Activated T-cell treated with anti-CD3 and anti-CD28 coated beads for 48 hours (primary cell): ENCODE results near the gene PTPRG.

ENCODE experiments used
- DNase-seq: peaks from one replicate; pipeline ENCODE4 v3.0.0-alpha.2; 2020; ENCODE audit warnings: low read depth

Gene PTPRG

DNA sequence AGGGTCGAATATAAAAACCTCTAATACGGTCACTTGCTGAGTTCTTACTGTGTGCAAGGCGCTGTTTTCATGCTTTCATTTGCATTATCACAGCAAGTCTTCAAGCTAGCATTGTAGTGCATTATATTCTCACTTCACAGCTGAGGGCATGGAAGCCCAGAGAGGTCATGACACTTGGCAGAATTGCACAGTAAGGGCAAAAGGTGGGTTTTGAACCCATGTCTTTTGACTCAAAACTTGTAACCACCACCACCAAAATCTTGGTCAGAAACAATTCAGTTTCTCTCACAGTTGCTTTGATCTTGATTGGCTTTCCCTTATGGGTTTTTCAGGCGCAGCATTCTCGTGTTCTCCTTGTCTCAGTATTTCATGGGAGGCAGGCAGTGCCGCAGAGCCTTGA, 371.1 kb downstream of the PTPRG start:
- DNase-seq, result no peak

DNA sequence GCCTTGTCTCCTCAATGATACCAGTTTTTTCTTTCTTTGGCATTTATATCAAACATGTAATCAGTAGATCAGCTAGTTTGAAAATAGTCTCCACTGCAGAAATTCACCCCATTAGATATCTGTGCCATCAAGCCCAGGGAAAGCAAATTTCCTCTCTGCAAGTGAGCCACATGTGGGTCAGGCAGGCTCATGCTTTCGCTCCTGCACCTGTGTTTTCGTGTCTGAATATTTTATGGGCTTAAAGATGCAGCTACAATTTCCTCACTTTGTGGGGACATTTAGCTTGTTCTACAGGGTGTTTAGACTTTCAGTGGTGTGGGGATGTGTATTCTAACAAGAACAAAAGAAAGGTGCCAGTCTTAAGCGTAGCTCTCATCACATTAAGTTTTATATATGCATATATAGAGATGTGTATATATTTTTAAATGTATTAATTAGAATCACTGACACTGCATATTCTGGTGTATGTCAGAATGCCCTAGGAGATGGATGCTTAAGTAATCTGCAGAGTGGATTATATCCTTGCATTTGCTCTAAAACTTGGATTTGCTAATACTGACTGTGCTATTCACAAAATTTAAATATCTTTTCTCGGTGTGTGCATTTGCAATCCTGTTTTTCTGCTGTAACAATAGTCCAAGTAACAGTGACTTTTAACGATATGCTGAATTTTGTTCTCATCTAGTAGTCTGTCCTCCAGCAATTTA, 372.6 kb downstream of the PTPRG start:
- no peak for DNase-seq

DNA sequence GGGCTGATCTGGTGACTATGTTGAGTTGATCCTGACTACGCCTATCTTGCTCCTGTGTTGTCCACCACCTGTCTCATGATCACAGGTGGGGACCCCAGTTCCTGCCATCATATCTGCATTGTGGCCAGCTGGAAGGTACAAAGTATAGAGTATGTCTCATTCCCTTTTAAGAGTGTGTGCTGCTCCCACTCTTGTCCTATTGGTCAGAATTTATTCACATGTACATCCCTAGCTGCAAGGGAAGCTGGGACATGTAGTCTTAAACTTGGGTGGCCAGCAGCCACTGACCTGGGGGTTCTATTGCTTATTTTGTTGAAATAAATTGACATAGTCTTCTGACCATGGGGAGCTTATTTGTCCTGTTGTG, 373.1 kb downstream of the PTPRG start:
- DNase-seq, result no peak

DNA sequence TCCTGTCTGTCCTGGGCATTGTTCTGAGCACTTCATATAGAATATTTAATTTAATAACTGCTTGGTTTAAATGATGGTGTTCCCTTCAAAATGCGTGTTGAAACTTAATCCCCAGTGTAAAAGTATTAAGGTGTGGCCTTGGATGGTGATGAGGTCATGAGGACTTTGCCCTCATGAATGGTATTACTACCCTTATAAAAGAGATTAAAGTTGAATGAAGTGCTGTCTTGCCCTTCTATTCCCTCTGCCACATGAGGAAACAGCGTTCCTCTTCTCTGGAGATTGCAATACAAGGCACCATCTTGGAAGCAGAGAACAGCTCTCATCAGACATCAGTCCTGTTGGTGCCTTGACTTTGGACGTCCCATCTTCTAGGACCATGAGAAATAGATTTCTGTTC, 374.4 kb downstream of the PTPRG start:
- no peak for DNase-seq

DNA sequence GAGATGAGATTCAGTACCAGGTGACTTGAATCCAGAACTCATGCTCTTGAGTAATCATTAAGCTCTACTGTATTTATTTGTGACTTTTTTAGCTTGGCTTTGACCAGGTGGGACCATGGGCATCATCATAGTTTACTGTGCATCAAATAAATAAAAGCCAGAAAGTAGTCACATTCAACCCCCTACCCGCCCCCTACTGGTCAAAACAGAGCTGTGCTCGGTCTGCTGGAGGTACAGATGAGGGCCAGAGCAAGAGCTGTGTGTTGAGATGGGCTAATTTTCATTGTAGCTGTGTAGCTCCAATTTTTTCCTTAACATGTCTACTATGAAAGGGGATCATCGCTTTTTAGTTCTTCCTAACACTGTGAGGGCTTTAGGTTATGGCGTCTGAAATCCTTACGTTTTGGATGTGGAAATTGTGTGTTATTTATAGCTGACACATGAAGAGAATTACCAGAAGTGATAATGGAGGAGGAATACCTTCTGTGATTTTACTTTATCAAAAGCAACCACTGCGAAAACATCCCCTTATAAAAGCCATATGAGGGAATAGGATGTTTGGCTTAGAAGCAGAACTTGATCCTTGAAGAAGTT, 375.1 kb downstream of the PTPRG start:
- peak; percentile 15 for DNase-seq

- no peak for DNase-seq
Measured at GRCh38 chr3:61937477-61937876, 376.1 kb downstream of the PTPRG start.

- no peak for DNase-seq
Measured at GRCh38 chr3:61938878-61939549, 377.6 kb downstream of the PTPRG start.

DNA sequence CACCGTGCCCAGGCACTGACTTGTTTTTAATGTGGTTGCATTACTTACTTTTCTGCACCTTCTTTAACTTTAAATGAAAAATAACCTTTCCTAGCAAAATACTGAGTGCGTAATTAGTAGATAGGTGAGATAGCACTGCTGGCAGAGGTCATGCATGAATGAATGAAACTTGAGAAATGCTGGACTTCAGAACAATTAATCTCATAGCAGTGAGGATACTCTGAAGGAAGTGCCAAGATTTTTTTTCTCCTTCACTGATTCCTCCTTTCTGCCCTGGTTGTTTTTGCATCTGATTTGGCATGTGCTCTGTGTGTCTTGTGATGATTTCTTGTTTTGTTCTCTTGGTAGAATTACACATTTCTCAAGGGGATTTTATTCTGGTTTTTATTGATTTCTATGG, 378.9 kb downstream of the PTPRG start:
- DNase-seq, result no peak

DNA sequence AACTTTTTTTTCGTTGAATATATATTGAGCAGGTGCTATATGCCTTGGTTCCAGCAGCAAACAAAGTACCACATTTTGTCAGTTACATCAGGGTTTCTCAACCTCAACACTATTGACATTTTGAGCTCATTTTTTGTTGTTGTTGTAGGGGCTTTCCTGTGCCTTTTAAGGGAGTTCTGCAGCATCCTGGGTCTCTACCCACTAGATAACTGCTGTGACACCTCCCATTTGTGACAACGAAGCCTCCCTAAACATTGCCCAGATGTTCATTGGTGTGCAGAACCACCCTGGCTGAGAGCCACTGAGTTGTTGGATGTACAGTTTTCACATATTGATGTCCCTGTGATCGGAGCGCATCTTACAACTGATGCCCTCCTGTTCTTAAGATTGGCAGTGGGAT, 382.6 kb downstream of the PTPRG start:
- DNase-seq, result no peak

GRCh38 chr3:61944726-61945125, 383.4 kb downstream of the PTPRG start:
- no peak for DNase-seq

GRCh38 chr3:61945657-61946056, 384.3 kb downstream of the PTPRG start:
- no peak for DNase-seq

- no peak for DNase-seq
Measured at GRCh38 chr3:61946570-61947324, 385.4 kb downstream of the PTPRG start.

DNA sequence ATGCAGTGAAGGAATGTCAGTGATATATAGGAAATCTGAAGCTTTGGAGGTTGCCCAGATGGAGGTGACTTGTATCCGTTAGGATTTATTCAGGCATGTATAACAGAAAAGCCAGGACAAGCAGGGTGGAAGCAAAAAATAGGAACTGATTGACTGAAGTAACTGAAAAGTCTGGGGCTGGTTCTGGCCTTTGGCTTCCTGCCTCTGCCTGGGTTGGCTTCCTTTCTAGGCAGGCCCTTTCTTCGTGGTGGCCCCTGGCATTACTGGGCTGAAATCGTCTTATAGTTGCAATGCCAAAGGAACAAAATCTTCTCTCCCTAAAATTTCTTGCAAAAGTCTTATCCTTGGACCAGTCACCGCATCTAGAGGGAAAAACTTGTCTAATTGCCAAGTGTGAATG, 386.1 kb downstream of the PTPRG start:
- no peak for DNase-seq

- no peak for DNase-seq
Measured at GRCh38 chr3:61948699-61949305, 387.4 kb downstream of the PTPRG start.

GRCh38 chr3:61954097-61954540, 392.7 kb downstream of the PTPRG start:
- no peak for DNase-seq

- DNase-seq, result no peak
Measured at GRCh38 chr3:61955483-61955882, 394.1 kb downstream of the PTPRG start.

DNA sequence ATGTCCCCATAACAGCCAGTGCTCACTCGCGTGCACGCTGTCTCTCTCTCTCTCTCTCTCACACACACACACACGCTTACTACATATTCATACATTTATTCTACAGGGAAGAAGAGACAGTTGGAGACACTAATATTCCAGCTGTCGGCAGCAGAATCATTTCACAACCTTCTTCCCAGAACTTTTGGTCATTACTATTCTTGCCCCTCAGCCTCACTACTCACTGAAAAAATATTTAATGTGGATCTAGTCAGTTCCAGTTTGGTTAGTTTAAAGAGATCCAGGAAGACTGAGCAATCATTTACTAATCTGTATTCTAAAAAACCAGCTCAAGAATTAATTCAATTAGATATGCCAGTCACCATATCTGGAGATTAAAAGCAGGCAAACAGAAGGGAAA, 394.9 kb downstream of the PTPRG start:
- no peak for DNase-seq

- no peak for DNase-seq
Measured at GRCh38 chr3:61957259-61957658, 395.9 kb downstream of the PTPRG start.

DNA sequence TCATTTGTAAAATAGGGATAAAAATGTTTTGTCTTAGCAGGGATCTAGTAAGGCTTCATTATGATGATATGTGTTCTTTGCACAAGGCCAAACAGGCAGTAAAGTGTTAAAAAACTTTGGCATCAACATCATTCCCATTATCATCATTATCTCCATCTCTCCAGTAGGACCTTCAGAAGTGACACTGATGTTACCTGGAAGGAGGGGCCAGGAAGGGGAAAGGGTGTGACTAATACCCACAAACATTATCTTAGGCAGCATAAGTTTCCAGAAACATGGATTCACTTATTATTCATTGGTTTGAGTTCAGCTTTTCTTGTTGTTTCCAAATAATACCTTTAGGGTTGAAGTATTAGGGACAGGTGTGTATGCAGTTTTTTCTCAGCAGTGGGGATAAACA, 399.6 kb downstream of the PTPRG start:
- no peak for DNase-seq

- no peak for DNase-seq
Measured at GRCh38 chr3:61961900-61962299, 400.5 kb downstream of the PTPRG start.

- no peak for DNase-seq
Measured at GRCh38 chr3:61964566-61964965, 403.2 kb downstream of the PTPRG start.

DNA sequence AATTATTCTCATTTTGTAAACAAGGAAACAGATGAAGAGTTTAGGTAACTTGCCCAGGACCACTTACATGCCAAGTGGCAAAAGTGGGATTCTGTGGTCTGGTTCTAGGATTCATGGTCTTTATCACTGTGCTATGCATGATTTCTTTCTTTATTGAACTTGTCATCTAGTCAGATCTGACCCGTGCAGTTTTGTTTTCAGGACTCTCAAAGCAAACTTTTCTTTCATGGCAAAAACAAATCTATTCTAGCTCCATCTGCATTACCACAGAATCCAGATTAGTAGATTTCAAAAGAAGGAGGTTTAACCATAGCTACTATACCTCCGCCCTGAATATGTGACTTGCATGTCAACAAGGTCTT, 404.4 kb downstream of the PTPRG start:
- DNase-seq, result no peak

- DNase-seq, result no peak
Measured at GRCh38 chr3:61966200-61966599, 404.8 kb downstream of the PTPRG start.
